NB4 (cell line): Measurements from ENCODE around the gene WWP2.

Source experiments
- MYC ChIP-seq: IDR thresholded peaks from 2 replicates; pipeline ENCODE4 v1.6.1; 2011; ENCODE audit warnings: low read depth, low read length
- TF ChIP-seq, protein P1 (sequence below): IDR thresholded peaks from one replicate; pipeline ENCODE4 v1.5.1; 2012; ENCODE audit warnings: low read depth, low read length

DNA sequence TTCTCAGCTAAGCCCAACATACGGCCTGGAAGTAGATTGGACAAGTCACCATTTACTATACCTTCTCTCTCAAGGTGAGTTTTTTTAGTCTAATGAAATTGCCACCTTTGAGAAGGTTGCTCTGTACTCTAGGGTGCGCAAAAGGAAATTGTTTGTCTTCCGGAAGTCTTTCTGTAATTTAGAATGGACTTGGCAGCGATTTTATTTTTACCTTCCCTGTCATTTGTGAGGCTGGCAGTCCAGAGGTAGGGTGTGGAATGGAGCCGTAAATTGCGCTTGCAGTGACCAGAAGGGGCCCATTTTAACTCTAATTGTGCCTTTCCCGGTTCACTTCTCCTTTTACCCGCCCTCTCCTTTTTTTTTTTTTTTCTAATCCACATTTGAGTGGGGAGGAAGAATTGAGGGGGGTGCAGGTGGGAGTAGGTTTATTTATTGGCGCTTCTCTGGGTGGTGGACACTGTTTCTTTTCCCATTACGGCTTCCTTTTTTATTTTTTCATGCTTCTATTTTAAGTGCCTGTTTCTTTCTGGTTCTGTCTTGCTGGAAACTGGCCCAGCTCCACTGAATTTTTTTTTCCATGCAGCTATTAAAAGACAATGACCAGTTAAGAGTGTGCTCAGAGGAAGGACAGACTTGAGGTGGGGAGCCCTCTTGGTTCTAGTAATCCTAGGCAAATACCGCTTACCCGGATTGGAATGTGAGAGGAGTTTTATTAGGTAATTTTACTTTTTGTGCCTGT lies 99.3 kb downstream of the WWP2 start:
- TF ChIP-seq MYC = no peak
- TF ChIP-seq, protein P1, sequence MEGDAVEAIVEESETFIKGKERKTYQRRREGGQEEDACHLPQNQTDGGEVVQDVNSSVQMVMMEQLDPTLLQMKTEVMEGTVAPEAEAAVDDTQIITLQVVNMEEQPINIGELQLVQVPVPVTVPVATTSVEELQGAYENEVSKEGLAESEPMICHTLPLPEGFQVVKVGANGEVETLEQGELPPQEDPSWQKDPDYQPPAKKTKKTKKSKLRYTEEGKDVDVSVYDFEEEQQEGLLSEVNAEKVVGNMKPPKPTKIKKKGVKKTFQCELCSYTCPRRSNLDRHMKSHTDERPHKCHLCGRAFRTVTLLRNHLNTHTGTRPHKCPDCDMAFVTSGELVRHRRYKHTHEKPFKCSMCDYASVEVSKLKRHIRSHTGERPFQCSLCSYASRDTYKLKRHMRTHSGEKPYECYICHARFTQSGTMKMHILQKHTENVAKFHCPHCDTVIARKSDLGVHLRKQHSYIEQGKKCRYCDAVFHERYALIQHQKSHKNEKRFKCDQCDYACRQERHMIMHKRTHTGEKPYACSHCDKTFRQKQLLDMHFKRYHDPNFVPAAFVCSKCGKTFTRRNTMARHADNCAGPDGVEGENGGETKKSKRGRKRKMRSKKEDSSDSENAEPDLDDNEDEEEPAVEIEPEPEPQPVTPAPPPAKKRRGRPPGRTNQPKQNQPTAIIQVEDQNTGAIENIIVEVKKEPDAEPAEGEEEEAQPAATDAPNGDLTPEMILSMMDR = no peak
